Adrenal gland (tissue), 12 donors: ENCODE measurements around the gene LTB4R. TPM values are rescaled to one million over a fixed set of nuclear protein-coding genes. Genes with fewer than 3 reads are reported as not detected.

ENCODE experiments used
- polyA plus RNA-seq, 3 donors: library from polyadenylated mRNA; stranded (reverse); fragments of 200-250 nt in 2 of 3; fragments of 350-450 nt in 1 of 3; fragmentation: Illumina TruSeq in 1 of 3; extraction: RNeasy Lipid Tissue Mini Kit (QIAGEN cat#74804) in 1 of 3; gene quantifications; one replicate each; pipeline ENCODE4 v1.2.3, GENCODE V29; 2013 to 2014
- small RNA-seq, 2 donors: library from RNA; depleted of rRNA; stranded (forward); fragments of <200 nt; gene quantifications; one replicate each; pipeline ENCODE3, GENCODE V24; 2016
- total RNA-seq, 9 donors: library from RNA; depleted of rRNA in 4 of 9; stranded (reverse); fragments of >200 nt in 4 of 9; fragments of 120-200 nt in 1 of 9; fragmentation: NEBNext Ultra II Directional in 1 of 9; extraction: Animal tissue kit (Norgen Biotek cat#: 25700) in 1 of 9; gene quantifications; one replicate each; pipeline versions ENCODE4 v1.1.0 to v1.2.4, GENCODE V29; 2013 to 2023
- donor health status: healthy with polysubstance abuse.
- donor health status: Bipolar disorder and iron deficiency.
- donor health status: DM: yes; HTN: yes; CAD: no.
- donor health status: DM: no; HTN: no; CAD: no.
- donor health status: DM: no; HTN: no; CAD: no.
- donor health status: DM: yes; HTN: yes; CAD: no.

Gene LTB4R
- total and polyA plus RNA-seq, 12 donors, result 1.4 to 30.2 (median 11.6) TPM

Small RNA genes lying within 50 kb of the gene (small RNA-seq; reads per million reads assigned to genes)
- gene RF00026, result 0 reads per million in 2 donors

Other genes with a start within 250 kb of the LTB4R start
Only the 30 nearest of the 33 such genes appear.
- 100 to 1,000 TPM in 8 of 9 donors, 10 to 100 TPM in 1; 88.9 to 401 (median 143) TPM for gene DCAF11, start 196.7 kb upstream of the LTB4R start, total RNA-seq
- 10 to 100 TPM; 40.4 to 94.0 (median 42.3) TPM for gene DCAF11, start 196.7 kb upstream of the LTB4R start, polyA plus RNA-seq
- 10 to 100 TPM in 1 of 9 donors, 1 to 10 TPM in 8; 3.3 to 20.2 (median 4.7) TPM for gene NRL, start 196.6 kb upstream of the LTB4R start, total RNA-seq
- 1 to 10 TPM; 2.2 to 3.5 (median 3.1) TPM for gene NRL, start 196.6 kb upstream of the LTB4R start, polyA plus RNA-seq
- gene FITM1, start 180.8 kb upstream of the LTB4R start, total RNA-seq, result 10 to 100 TPM in 4 of 9 donors, 1 to 10 TPM in 5; 6.5 to 15.7 (median 9.7) TPM
- 10 to 100 TPM in 2 of 3 donors, 1 to 10 TPM in 1; 4.6 to 25.7 (median 13.4) TPM for gene FITM1, start 180.8 kb upstream of the LTB4R start, polyA plus RNA-seq
- 100 to 1,000 TPM; 208 to 359 (median 277) TPM for gene PSME1, start 175.3 kb upstream of the LTB4R start, total RNA-seq
- gene PSME1, start 175.3 kb upstream of the LTB4R start, polyA plus RNA-seq, result 100 to 1,000 TPM; 205 to 386 (median 313) TPM
- 10 to 100 TPM; 22.5 to 65.7 (median 40.5) TPM for gene EMC9, start 169.9 kb upstream of the LTB4R start, total RNA-seq
- 100 to 1,000 TPM in 2 of 3 donors, 10 to 100 TPM in 1; 21.6 to 149 (median 127) TPM for gene EMC9, start 169.9 kb upstream of the LTB4R start, polyA plus RNA-seq
- 100 to 1,000 TPM; 107 to 362 (median 191) TPM for gene PSME2, start 164.9 kb upstream of the LTB4R start, total RNA-seq
- gene PSME2, start 164.9 kb upstream of the LTB4R start, polyA plus RNA-seq, result 100 to 1,000 TPM; 388 to 752 (median 687) TPM
- gene RNF31, start 164.0 kb upstream of the LTB4R start, total RNA-seq, result 100 to 1,000 TPM in 1 of 9 donors, 10 to 100 TPM in 8; 32.8 to 165 (median 59.7) TPM
- gene RNF31, start 164.0 kb upstream of the LTB4R start, polyA plus RNA-seq, result 100 to 1,000 TPM in 2 of 3 donors, 10 to 100 TPM in 1; 59.3 to 351 (median 198) TPM
- gene IRF9, start 150.2 kb upstream of the LTB4R start, total RNA-seq, result 100 to 1,000 TPM in 4 of 9 donors, 10 to 100 TPM in 5; 32.4 to 119 (median 98.3) TPM
- gene IRF9, start 150.2 kb upstream of the LTB4R start, polyA plus RNA-seq, result 100 to 1,000 TPM; 118 to 151 (median 129) TPM
- 10 to 100 TPM in 4 of 9 donors, 1 to 10 TPM in 5; 1.3 to 18.5 (median 9.4) TPM for gene REC8, start 139.4 kb upstream of the LTB4R start, total RNA-seq
- 100 to 1,000 TPM in 1 of 3 donors, 10 to 100 TPM in 1, 1 to 10 TPM in 1; 3.6 to 111 (median 38.9) TPM for gene REC8, start 139.4 kb upstream of the LTB4R start, polyA plus RNA-seq
- gene IPO4, start 122.7 kb upstream of the LTB4R start, total RNA-seq, result 10 to 100 TPM; 29.7 to 84.9 (median 45.4) TPM
- 10 to 100 TPM; 19.1 to 43.2 (median 23.8) TPM for gene IPO4, start 122.7 kb upstream of the LTB4R start, polyA plus RNA-seq
- gene TM9SF1, start 116.1 kb upstream of the LTB4R start, total RNA-seq, result 100 to 1,000 TPM in 2 of 9 donors, 10 to 100 TPM in 7; 60.0 to 123 (median 90.4) TPM
- gene TM9SF1, start 116.1 kb upstream of the LTB4R start, polyA plus RNA-seq, result 10 to 100 TPM; 43.7 to 67.2 (median 56.1) TPM
- gene TSSK4, start 105.8 kb upstream of the LTB4R start, total RNA-seq, result under 1 TPM in 1 of 9 donors, not detected in 8; 0.46 TPM
- under 1 TPM in 1 of 3 donors, not detected in 2; 0.07 TPM for gene TSSK4, start 105.8 kb upstream of the LTB4R start, polyA plus RNA-seq
- 10 to 100 TPM; 32.9 to 68.6 (median 56.5) TPM for gene CHMP4A, start 98.0 kb upstream of the LTB4R start, total RNA-seq
- gene CHMP4A, start 98.0 kb upstream of the LTB4R start, polyA plus RNA-seq, result 100 to 1,000 TPM in 2 of 3 donors, 10 to 100 TPM in 1; 71.1 to 118 (median 104) TPM
- gene MDP1, start 95.4 kb upstream of the LTB4R start, total RNA-seq, result 10 to 100 TPM; 20.3 to 53.7 (median 28.6) TPM
- 10 to 100 TPM; 32.2 to 40.2 (median 39.4) TPM for gene MDP1, start 95.4 kb upstream of the LTB4R start, polyA plus RNA-seq
- gene NEDD8, start 79.1 kb upstream of the LTB4R start, total RNA-seq, result 100 to 1,000 TPM; 154 to 454 (median 216) TPM
- 100 to 1,000 TPM; 136 to 448 (median 215) TPM for gene NEDD8, start 79.1 kb upstream of the LTB4R start, polyA plus RNA-seq
- 100 to 1,000 TPM in 8 of 9 donors, 10 to 100 TPM in 1; 92.5 to 188 (median 131) TPM for gene GMPR2, start 78.6 kb upstream of the LTB4R start, total RNA-seq
- 100 to 1,000 TPM in 1 of 3 donors, 10 to 100 TPM in 2; 70.6 to 103 (median 98.0) TPM for gene GMPR2, start 78.6 kb upstream of the LTB4R start, polyA plus RNA-seq
- gene TINF2, start 68.9 kb upstream of the LTB4R start, total RNA-seq, result 100 to 1,000 TPM in 5 of 9 donors, 10 to 100 TPM in 4; 76.3 to 216 (median 101) TPM
- gene TINF2, start 68.9 kb upstream of the LTB4R start, polyA plus RNA-seq, result 100 to 1,000 TPM in 2 of 3 donors, 10 to 100 TPM in 1; 57.8 to 179 (median 103) TPM
- 1 to 10 TPM in 3 of 9 donors, under 1 TPM in 5, not detected in 1; 0.28 to 1.4 (median 0.88) TPM for gene TGM1, start 48.3 kb upstream of the LTB4R start, total RNA-seq
- gene TGM1, start 48.3 kb upstream of the LTB4R start, polyA plus RNA-seq, result 1 to 10 TPM in 2 of 3 donors, under 1 TPM in 1; 0.44 to 2.7 (median 2.2) TPM
- 10 to 100 TPM; 26.0 to 40.0 (median 32.3) TPM for gene RABGGTA, start 39.9 kb upstream of the LTB4R start, total RNA-seq
- gene RABGGTA, start 39.9 kb upstream of the LTB4R start, polyA plus RNA-seq, result 100 to 1,000 TPM in 1 of 3 donors, 10 to 100 TPM in 2; 15.7 to 124 (median 90.7) TPM
- 10 to 100 TPM; 11.4 to 68.1 (median 36.1) TPM for gene DHRS1, start 11.7 kb upstream of the LTB4R start, total RNA-seq
- 10 to 100 TPM; 19.8 to 38.7 (median 37.6) TPM for gene DHRS1, start 11.7 kb upstream of the LTB4R start, polyA plus RNA-seq
- gene NOP9, start 11.7 kb upstream of the LTB4R start, total RNA-seq, result 10 to 100 TPM in 8 of 9 donors, 1 to 10 TPM in 1; 9.2 to 28.2 (median 18.2) TPM
- gene NOP9, start 11.7 kb upstream of the LTB4R start, polyA plus RNA-seq, result 10 to 100 TPM in 2 of 3 donors, 1 to 10 TPM in 1; 9.1 to 21.1 (median 16.8) TPM
- gene CIDEB, start 3.5 kb upstream of the LTB4R start, total RNA-seq, result 10 to 100 TPM; 16.4 to 80.3 (median 40.5) TPM
- 10 to 100 TPM; 17.5 to 73.7 (median 37.4) TPM for gene CIDEB, start 3.5 kb upstream of the LTB4R start, polyA plus RNA-seq
- 10 to 100 TPM in 2 of 9 donors, 1 to 10 TPM in 6, under 1 TPM in 1; 0.42 to 11.1 (median 4.2) TPM for gene LTB4R2, start 1.4 kb upstream of the LTB4R start, total RNA-seq
- gene LTB4R2, start 1.4 kb upstream of the LTB4R start, polyA plus RNA-seq, result 1 to 10 TPM in 2 of 3 donors, under 1 TPM in 1; 0.57 to 2.7 (median 1.8) TPM
- gene ADCY4, start 23.6 kb downstream of the LTB4R start, total RNA-seq, result 10 to 100 TPM in 5 of 9 donors, 1 to 10 TPM in 4; 3.9 to 34.0 (median 12.5) TPM
- gene ADCY4, start 23.6 kb downstream of the LTB4R start, polyA plus RNA-seq, result 10 to 100 TPM in 2 of 3 donors, 1 to 10 TPM in 1; 4.5 to 70.1 (median 45.8) TPM
- gene RIPK3, start 28.5 kb downstream of the LTB4R start, total RNA-seq, result 10 to 100 TPM in 1 of 9 donors, 1 to 10 TPM in 6, under 1 TPM in 2; 0.50 to 10.4 (median 3.6) TPM
- gene RIPK3, start 28.5 kb downstream of the LTB4R start, polyA plus RNA-seq, result 1 to 10 TPM; 1.5 to 8.0 (median 4.6) TPM
- 100 to 1,000 TPM in 2 of 9 donors, 10 to 100 TPM in 7; 17.0 to 164 (median 48.2) TPM for gene NFATC4, start 56.7 kb downstream of the LTB4R start, total RNA-seq
- 100 to 1,000 TPM in 2 of 3 donors, 10 to 100 TPM in 1; 11.8 to 505 (median 390) TPM for gene NFATC4, start 56.7 kb downstream of the LTB4R start, polyA plus RNA-seq
- gene NYNRIN, start 87.5 kb downstream of the LTB4R start, total RNA-seq, result 10 to 100 TPM in 1 of 9 donors, 1 to 10 TPM in 8; 6.0 to 11.0 (median 7.0) TPM
- gene NYNRIN, start 87.5 kb downstream of the LTB4R start, polyA plus RNA-seq, result 1 to 10 TPM; 2.2 to 6.1 (median 3.4) TPM
- gene CBLN3, start 118.2 kb downstream of the LTB4R start, total RNA-seq, result 10 to 100 TPM in 4 of 9 donors, 1 to 10 TPM in 5; 5.0 to 43.6 (median 10.0) TPM
- gene CBLN3, start 118.2 kb downstream of the LTB4R start, polyA plus RNA-seq, result 10 to 100 TPM in 2 of 3 donors, 1 to 10 TPM in 1; 3.9 to 35.7 (median 21.3) TPM
- 10 to 100 TPM; 30.2 to 76.9 (median 46.3) TPM for gene KHNYN, start 118.5 kb downstream of the LTB4R start, total RNA-seq
- gene KHNYN, start 118.5 kb downstream of the LTB4R start, polyA plus RNA-seq, result 10 to 100 TPM; 18.5 to 48.6 (median 36.2) TPM
- 100 to 1,000 TPM in 1 of 9 donors, 10 to 100 TPM in 8; 35.0 to 100 (median 74.4) TPM for gene SDR39U1, start 131.3 kb downstream of the LTB4R start, total RNA-seq
- 100 to 1,000 TPM in 2 of 3 donors, 10 to 100 TPM in 1; 50.4 to 218 (median 162) TPM for gene SDR39U1, start 131.3 kb downstream of the LTB4R start, polyA plus RNA-seq